ENCODE data around the gene LGALS3. TPM values are rescaled to one million over a fixed set of nuclear protein-coding genes. Genes with fewer than 3 reads are reported as not detected.

Gene LGALS3
- total RNA-seq, 2 donors from 2014 or later: 195 to 237 TPM

GRCh38 chr14:55105991-55106390, 23.1 kb upstream of the LGALS3 start:
- Histone ChIP-seq H3K27me3 (replicated peaks; ENCODE audit: insufficient read depth) (no peaks in the 10 kb centered on the region), H3K4me3 (no peak overlapping the region), H3K9me3 (no peaks in the 10 kb centered on the region), H3K4me1 (ENCODE audit: control insufficient read depth in 1 of 2, low read depth in 2 of 2) (peaks cover 37 to 68% of the 10 kb centered on the region in 2 donors), H3K27ac (peak overlapping the region in 1 of 2 donors; percentile 88), H3K36me3 (no peaks in the 10 kb centered on the region)
- DNase-seq (ENCODE audit: low spot score) (no peak), ATAC-seq (ENCODE audit: insufficient number of reproducible peaks, low FRiP score, low read depth) (no peak)
- TF ChIP-seq, protein P1, sequence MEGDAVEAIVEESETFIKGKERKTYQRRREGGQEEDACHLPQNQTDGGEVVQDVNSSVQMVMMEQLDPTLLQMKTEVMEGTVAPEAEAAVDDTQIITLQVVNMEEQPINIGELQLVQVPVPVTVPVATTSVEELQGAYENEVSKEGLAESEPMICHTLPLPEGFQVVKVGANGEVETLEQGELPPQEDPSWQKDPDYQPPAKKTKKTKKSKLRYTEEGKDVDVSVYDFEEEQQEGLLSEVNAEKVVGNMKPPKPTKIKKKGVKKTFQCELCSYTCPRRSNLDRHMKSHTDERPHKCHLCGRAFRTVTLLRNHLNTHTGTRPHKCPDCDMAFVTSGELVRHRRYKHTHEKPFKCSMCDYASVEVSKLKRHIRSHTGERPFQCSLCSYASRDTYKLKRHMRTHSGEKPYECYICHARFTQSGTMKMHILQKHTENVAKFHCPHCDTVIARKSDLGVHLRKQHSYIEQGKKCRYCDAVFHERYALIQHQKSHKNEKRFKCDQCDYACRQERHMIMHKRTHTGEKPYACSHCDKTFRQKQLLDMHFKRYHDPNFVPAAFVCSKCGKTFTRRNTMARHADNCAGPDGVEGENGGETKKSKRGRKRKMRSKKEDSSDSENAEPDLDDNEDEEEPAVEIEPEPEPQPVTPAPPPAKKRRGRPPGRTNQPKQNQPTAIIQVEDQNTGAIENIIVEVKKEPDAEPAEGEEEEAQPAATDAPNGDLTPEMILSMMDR (IDR thresholded peaks at IDR 0.05): no peak

DNA sequence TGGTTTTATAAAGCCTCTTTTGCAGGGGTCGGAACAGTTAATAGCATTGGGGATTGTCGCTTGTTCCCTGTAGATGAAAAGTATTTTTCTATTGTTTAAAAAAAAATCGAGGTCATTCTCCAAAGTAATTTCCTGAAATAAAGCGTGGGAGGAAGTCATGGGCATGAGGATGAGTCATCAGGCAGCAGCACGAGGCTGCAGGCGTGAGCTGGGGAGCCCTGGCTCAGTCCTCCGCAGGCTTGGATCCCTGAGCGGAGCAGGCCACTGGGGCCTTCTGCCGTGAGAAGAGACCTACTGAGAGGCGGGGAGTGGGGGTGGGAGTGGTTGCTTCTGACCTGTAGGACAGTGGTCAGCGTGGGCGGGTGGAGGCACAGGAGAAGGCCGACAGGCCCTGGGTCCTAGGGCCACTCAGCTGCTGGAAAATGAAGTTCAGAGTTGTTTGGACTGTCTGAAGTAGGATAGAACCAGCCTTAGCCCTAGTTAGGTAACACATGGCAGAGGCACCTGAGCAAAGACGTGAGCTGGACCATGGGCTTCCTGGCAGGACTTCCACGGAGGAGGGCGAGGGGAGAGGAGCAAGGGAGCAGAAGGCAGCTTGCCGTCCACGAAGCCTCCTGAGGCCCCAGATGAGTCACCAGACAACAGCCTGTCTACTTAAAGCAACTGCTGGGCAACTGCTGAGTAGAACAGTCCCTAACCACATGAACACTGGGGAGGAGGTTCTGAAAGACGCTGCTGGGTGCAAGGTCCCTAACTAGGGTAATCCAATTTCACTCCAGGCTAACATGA, 21.1 kb upstream of the LGALS3 start:
- H3K36me3 ChIP-seq: no peaks in the 10 kb centered on the region
- peak; percentile 60 for DNase-seq (ENCODE audit: low spot score)
- TF ChIP-seq, protein P1 (IDR thresholded peaks at IDR 0.05): no peak
- H3K4me1 ChIP-seq (ENCODE audit: control insufficient read depth in 1 of 2, low read depth in 2 of 2): peaks cover 23 to 48% of the 10 kb centered on the region in 2 donors
- peak overlapping the region; percentile 28 for H3K4me3 ChIP-seq
- no peaks in the 10 kb centered on the region for H3K27me3 ChIP-seq (replicated peaks; ENCODE audit: insufficient read depth)
- peak overlapping the region; percentile 88 to 97 for H3K27ac ChIP-seq
- H3K9me3 ChIP-seq: no peaks in the 10 kb centered on the region
- peak; percentile 94 for ATAC-seq (ENCODE audit: insufficient number of reproducible peaks, low FRiP score, low read depth)

DNA sequence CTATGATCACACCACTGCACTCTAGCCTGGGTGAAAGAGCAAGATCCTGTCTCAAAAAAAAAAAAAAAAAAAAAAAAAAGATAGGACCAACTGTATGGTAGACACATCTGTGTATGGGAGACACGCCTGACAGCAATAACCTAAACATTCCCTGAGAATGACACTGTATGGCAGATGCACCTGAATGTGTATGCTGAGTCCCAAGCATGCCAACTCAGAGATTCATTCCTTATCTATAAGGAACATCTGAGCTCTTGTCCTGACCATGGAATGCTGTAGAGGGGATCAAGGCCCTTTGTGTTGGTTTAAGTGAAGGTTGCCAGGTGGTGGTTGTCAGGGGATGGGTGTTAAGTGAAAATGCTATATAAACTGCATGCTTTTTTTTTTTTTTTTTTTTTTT, 19.2 kb upstream of the LGALS3 start:
- TF ChIP-seq, protein P1 (IDR thresholded peaks at IDR 0.05): no peak
- no peak for ATAC-seq (ENCODE audit: insufficient number of reproducible peaks, low FRiP score, low read depth)
- no peak overlapping the region for H3K27ac ChIP-seq

GRCh38 chr14:55111122-55111708, 17.8 kb upstream of the LGALS3 start:
- DNase-seq (ENCODE audit: low spot score) (no peak), ATAC-seq (ENCODE audit: insufficient number of reproducible peaks, low FRiP score, low read depth) (no peak)
- Histone ChIP-seq H3K4me1 (ENCODE audit: control insufficient read depth in 1 of 2, low read depth in 2 of 2) (peaks cover 15 to 26% of the 10 kb centered on the region in 2 donors), H3K9me3 (no peaks in the 10 kb centered on the region), H3K27ac (no peak overlapping the region), H3K27me3 (replicated peaks; ENCODE audit: insufficient read depth) (no peaks in the 10 kb centered on the region), H3K4me3 (no peak overlapping the region), H3K36me3 (no peaks in the 10 kb centered on the region)
- TF ChIP-seq, protein P1 (IDR thresholded peaks at IDR 0.05): no peak

More for the DNA sequence above, 19.2 kb upstream of the LGALS3 start:
- Histone ChIP-seq H3K9me3 (no peaks in the 10 kb centered on the region), H3K4me3 (no peak overlapping the region), H3K4me1 (ENCODE audit: control insufficient read depth in 1 of 2, low read depth in 2 of 2) (peaks cover 16 to 33% of the 10 kb centered on the region in 2 donors), H3K27me3 (replicated peaks; ENCODE audit: insufficient read depth) (no peaks in the 10 kb centered on the region), H3K36me3 (no peaks in the 10 kb centered on the region)
- no peak for DNase-seq (ENCODE audit: low spot score)

GRCh38 chr14:55114720-55115119, 14.3 kb upstream of the LGALS3 start:
- no peak for ATAC-seq (ENCODE audit: insufficient number of reproducible peaks, low FRiP score, low read depth)
- H3K27me3 ChIP-seq (replicated peaks; ENCODE audit: insufficient read depth): no peaks in the 10 kb centered on the region
- no peak overlapping the region for H3K4me3 ChIP-seq
- H3K4me1 ChIP-seq (ENCODE audit: control insufficient read depth in 1 of 2, low read depth in 2 of 2): peaks cover 4 to 16% of the 10 kb centered on the region in 2 donors
- H3K27ac ChIP-seq: no peak overlapping the region
- no peaks in the 10 kb centered on the region for H3K36me3 ChIP-seq
- no peak for DNase-seq (ENCODE audit: low spot score)
- H3K9me3 ChIP-seq: no peaks in the 10 kb centered on the region
- TF ChIP-seq, protein P1 (IDR thresholded peaks at IDR 0.05): no peak

All from thoracic aorta (tissue), 2 donors.